Upper lobe of right lung (tissue), 1 donor: ENCODE results near the gene ATP11B. TPM values are rescaled to one million over a fixed set of nuclear protein-coding genes. Genes with fewer than 3 reads are reported as not detected.

ENCODE experiments used
- ATAC-seq: fragments of 200-7000 bp; cut with Tn5 transposase; one replicate; pipeline ENCODE4 v1.9.1; 2020; ENCODE audit warnings: mild to moderate bottlenecking, moderate library complexity
- DNase-seq: peaks from one replicate; pipeline ENCODE4 v3.0.0-alpha.2; 2020
- H3K27ac ChIP-seq: fragments of 200-600 bp; one replicate; pipeline ENCODE4 v1.8.0; 2022
- H3K27me3 ChIP-seq: fragments of 200-600 bp; one replicate; pipeline ENCODE4 v1.8.0; 2022; ENCODE audit warnings: mild to moderate bottlenecking
- H3K36me3 ChIP-seq: fragments of 200-600 bp; one replicate; pipeline ENCODE4 v1.8.0; 2022
- H3K4me1 ChIP-seq: fragments of 200-600 bp; one replicate; pipeline ENCODE4 v1.8.0; 2022
- H3K4me3 ChIP-seq: fragments of 200-600 bp; one replicate; pipeline ENCODE4 v1.8.0; 2022; ENCODE audit warnings: mild to moderate bottlenecking
- H3K9me3 ChIP-seq: fragments of 200-600 bp; one replicate; pipeline ENCODE4 v1.8.0; 2022
- CTCF ChIP-seq: fragments of 200-600 bp; IDR thresholded peaks from one replicate; pipeline ENCODE4 v1.8.0; 2022; ENCODE audit warnings: antibody characterized with exemption
- intact Hi-C: fragments of 100-400 bp; cut with DNase I; formaldehyde crosslinking; loops from one replicate; pipeline ENCODE4 v1.11.0; 2022
- long read RNA-seq: library from polyadenylated mRNA; unstranded; transcript quantifications from one replicate; pipeline ENCODE4 v2.0.0, GENCODE V29; 2021
- total RNA-seq: library from RNA; stranded (reverse); fragmentation: NEBNext Ultra II Directional; extraction: Animal tissue kit (Norgen Biotek cat#: 25700); gene quantifications from one replicate; pipeline ENCODE4 v1.2.1, GENCODE V29; 2021
- donor health status: DM: no; HTN: yes; CAD: no; lungs with severe emphysema.

ATP11B gene
- 70.7 TPM for total RNA-seq
- long read RNA-seq, full-length matches to known transcripts: 25 of 49 reads
- long read RNA-seq, partial matches to known transcripts: 15 of 49 reads
- long read RNA-seq, other reads (novel, unspliced or antisense): 9 of 49 reads

- H3K27me3 ChIP-seq: no peaks in the 10 kb centered on the region
- TF ChIP-seq CTCF: no peak
Observed at GRCh38 chr3:182792901-182793662, at the start of gene ATP11B. TSS of gene ATP11B (plus strand) at chr3:182793504. CDS start at chr3:182793760, 256 bp downstream.

DNA sequence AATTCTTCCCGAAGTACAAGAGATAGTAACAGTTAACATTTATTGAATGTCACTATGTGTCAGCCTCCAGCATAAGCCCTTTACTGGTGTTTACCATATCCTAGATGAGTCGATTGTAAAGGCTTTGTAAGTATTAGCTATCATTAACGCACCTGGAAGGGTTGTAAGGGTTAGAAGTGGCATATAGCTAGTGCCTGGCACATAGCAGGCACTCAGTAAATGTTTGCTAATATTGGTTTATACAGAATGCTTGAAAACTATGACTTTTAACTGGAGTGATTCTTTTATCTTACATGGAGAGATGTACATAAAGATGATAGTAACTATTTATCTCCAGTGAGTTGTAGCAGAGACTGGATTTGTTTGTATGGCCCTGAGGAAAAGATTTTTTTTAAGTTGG is 46.3 kb upstream of the ATP11B start:
- no peaks in the 10 kb centered on the region for H3K27me3 ChIP-seq
- H3K4me3 ChIP-seq: no peak overlapping the region
- ATAC-seq: no peak
- DNase-seq: no peak
- H3K27ac ChIP-seq: no peak overlapping the region
- H3K36me3 ChIP-seq: no peaks in the 10 kb centered on the region
- H3K4me1 ChIP-seq: no peaks in the 10 kb centered on the region
- intact Hi-C loops: no loop called here
- no peak for TF ChIP-seq CTCF
- no peaks in the 10 kb centered on the region for H3K9me3 ChIP-seq

More at GRCh38 chr3:182792901-182793662, at the start of gene ATP11B:
- intact Hi-C loops: no loop called here
- Histone ChIP-seq H3K36me3 (no peaks in the 10 kb centered on the region), H3K9me3 (no peaks in the 10 kb centered on the region), H3K4me3 (peak within 1 kb of the TSS; percentile 80), H3K27ac (peak within 1 kb of the TSS; percentile 95), H3K4me1 (peaks cover 20% of the 10 kb centered on the region)
- ATAC-seq (peak; percentile 94), DNase-seq (peak; percentile 91)

GRCh38 chr3:182755308-182755707 is 38.0 kb upstream of the ATP11B start:
- H3K36me3 ChIP-seq: no peaks in the 10 kb centered on the region
- H3K27me3 ChIP-seq: peaks cover 10% of the 10 kb centered on the region
- no peak overlapping the region for H3K27ac ChIP-seq
- DNase-seq (no peak), ATAC-seq (no peak)
- no peak for TF ChIP-seq CTCF
- no peak overlapping the region for H3K4me3 ChIP-seq
- H3K9me3 ChIP-seq: no peaks in the 10 kb centered on the region
- no peaks in the 10 kb centered on the region for H3K4me1 ChIP-seq
- intact Hi-C loops: no loop called here

- H3K9me3 ChIP-seq: no peaks in the 10 kb centered on the region
- no peak for DNase-seq
- H3K27ac ChIP-seq: no peak overlapping the region
- no peaks in the 10 kb centered on the region for H3K36me3 ChIP-seq
- H3K4me1 ChIP-seq: no peaks in the 10 kb centered on the region
- H3K4me3 ChIP-seq: no peak overlapping the region
- no peak for TF ChIP-seq CTCF
- intact Hi-C loops: no loop called here
- H3K27me3 ChIP-seq: peaks cover 10% of the 10 kb centered on the region
- no peak for ATAC-seq
Observed at GRCh38 chr3:182755712-182756111, 37.6 kb upstream of the ATP11B start.

DNA sequence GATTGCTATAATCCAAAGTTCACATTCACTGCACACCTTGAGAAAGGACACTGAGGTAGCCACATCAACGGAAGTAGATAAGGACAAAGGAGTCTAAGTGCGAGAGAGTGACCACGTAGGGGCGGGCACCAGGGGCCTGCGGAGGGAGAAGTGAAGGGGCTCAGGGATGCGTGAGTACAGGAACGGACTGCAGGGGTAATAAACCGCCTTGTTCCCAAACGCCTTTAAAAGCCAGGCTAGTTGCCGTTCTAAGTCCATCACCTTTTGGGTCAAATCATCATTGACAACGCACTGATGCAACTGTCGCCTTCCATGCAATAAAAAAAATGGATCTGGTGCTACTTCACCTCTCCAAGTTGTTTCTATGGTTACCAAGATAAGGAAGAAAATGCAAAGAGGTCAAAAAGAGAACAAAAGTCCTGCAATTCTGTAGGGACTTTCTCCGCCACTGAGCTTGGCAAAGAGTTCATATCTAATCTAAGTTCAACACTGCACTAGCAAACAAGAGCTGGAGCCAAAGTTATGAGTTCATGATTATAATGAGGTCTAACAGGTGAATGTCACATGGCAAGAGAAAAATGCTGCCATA is 32.6 kb upstream of the ATP11B start:
- Histone ChIP-seq H3K4me3 (no peak overlapping the region), H3K9me3 (no peaks in the 10 kb centered on the region), H3K36me3 (no peaks in the 10 kb centered on the region), H3K27ac (no peak overlapping the region), H3K4me1 (no peaks in the 10 kb centered on the region), H3K27me3 (peaks cover 7% of the 10 kb centered on the region)
- TF ChIP-seq CTCF: no peak
- ATAC-seq (peak; percentile 80), DNase-seq (no peak)
- intact Hi-C loops: no loop called here
